ENCODE data around the gene MKRN2. TPM values are rescaled to one million over a fixed set of nuclear protein-coding genes. Genes with fewer than 3 reads are reported as not detected.

Gene MKRN2
- total and polyA plus RNA-seq, 9 of the 15 experiments (the other 6 are each of a cell fraction or from before 2014, with no cell fraction given) = 29.4 to 63.2 (median 42.9) TPM

DNA sequence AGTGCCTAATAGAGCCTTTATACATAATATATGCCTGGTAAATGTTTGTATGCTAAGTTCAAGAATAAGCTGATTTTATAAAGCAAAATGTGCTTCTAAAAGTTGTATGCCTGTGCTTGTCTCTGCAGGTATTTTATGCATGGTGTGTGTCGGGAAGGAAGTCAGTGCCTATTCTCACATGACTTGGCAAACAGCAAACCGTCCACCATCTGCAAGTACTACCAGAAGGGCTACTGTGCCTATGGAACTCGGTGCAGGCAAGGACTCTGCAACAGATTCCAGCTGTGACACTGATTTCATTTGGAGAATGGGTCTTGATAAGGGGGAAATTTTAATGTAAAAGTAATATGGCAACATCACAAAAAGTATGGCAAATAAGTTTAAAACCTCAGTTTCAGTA, 11.9 kb downstream of the MKRN2 start:
- Histone ChIP-seq H3K9me3 (replicated peaks; ENCODE audit: control insufficient read depth, insufficient read depth, low read depth, low read length) (peaks cover 4% of the 10 kb centered on the region; the same call in 1 of the 2 replicates), H3K79me2 (ENCODE audit: control insufficient read depth, insufficient read depth, low read length) (peaks cover 49% of the 10 kb centered on the region), H3K4me3 (no peak overlapping the region), H3K9me1 (ENCODE audit: control insufficient read depth, insufficient read depth, low read length) (no peaks in the 10 kb centered on the region), H3K4me1 (replicated peaks in 1 of 2; ENCODE audit: control insufficient read depth in 2 of 2, insufficient read depth in 2 of 2, low read length in 2 of 2) (no peaks in the 10 kb centered on the region), H3K9ac (ENCODE audit: insufficient read depth in 1 of 2, low read depth in 2 of 2, low read length in 2 of 2) (no peak overlapping the region), H4K20me1 (replicated peaks; ENCODE audit: control insufficient read depth, insufficient read depth, low read length) (no peaks in the 10 kb centered on the region), H3K4me2 (ENCODE audit: insufficient read depth, low read length) (no peak overlapping the region), H3K27me3 (ENCODE audit: control insufficient read depth in 2 of 2, insufficient read depth in 2 of 2, low read length in 2 of 2) (no peaks in the 10 kb centered on the region), H3K36me3 (ENCODE audit: control insufficient read depth, insufficient read depth, low read length) (peaks cover 60% of the 10 kb centered on the region), H3K27ac (ENCODE audit: extremely low read depth, low read depth, low read length) (no peak overlapping the region), H2AFZ (ENCODE audit: low read depth, low read length) (no peak overlapping the region)
- DNase-seq (ENCODE audit: extremely low read depth in 1 of 4, low spot score in 3 of 4) (no peak), FAIRE-seq (no peak), ATAC-seq (no peak)
- in situ Hi-C loops (cut with MboI) = no loop called here
- TF ChIP-seq EP300 (IDR thresholded peaks at IDR 0.05; ENCODE audit: low read length) (no peak), RCOR1 (IDR thresholded peaks at IDR 0.05; ENCODE audit: borderline replicate concordance in 1 of 2, low read depth in 2 of 2, low read length in 2 of 2) (no peak), SMARCE1 (IDR thresholded peaks at IDR 0.05) (no peak), RBBP5 (IDR thresholded peaks at IDR 0.05; ENCODE audit: borderline replicate concordance, insufficient read depth, low read length, poor library complexity, severe bottlenecking) (no peak), CHD2 (IDR thresholded peaks at IDR 0.05; ENCODE audit: low read depth, low read length) (no peak), ETS2 (tag; IDR thresholded peaks at IDR 0.05; ENCODE audit: borderline replicate concordance, poor library complexity, severe bottlenecking) (no peak), HLTF (IDR thresholded peaks at IDR 0.05) (no peak), ZNF589 (CRISPR knock-in tag; IDR thresholded peaks at IDR 0.05; ENCODE audit: low read depth) (no peak), CBX5 (IDR thresholded peaks at IDR 0.05; ENCODE audit: borderline replicate concordance, low read depth) (no peak), MEF2A (IDR thresholded peaks at IDR 0.05; ENCODE audit: control insufficient read depth, low read depth, low read length) (no peak), HNRNPK (IDR thresholded peaks at IDR 0.05; ENCODE audit: low read depth, low read length, poor library complexity, severe bottlenecking) (no peak), CBFB (CRISPR knock-in tag; IDR thresholded peaks at IDR 0.05) (no peak)
- TF ChIP-seq, protein P1, sequence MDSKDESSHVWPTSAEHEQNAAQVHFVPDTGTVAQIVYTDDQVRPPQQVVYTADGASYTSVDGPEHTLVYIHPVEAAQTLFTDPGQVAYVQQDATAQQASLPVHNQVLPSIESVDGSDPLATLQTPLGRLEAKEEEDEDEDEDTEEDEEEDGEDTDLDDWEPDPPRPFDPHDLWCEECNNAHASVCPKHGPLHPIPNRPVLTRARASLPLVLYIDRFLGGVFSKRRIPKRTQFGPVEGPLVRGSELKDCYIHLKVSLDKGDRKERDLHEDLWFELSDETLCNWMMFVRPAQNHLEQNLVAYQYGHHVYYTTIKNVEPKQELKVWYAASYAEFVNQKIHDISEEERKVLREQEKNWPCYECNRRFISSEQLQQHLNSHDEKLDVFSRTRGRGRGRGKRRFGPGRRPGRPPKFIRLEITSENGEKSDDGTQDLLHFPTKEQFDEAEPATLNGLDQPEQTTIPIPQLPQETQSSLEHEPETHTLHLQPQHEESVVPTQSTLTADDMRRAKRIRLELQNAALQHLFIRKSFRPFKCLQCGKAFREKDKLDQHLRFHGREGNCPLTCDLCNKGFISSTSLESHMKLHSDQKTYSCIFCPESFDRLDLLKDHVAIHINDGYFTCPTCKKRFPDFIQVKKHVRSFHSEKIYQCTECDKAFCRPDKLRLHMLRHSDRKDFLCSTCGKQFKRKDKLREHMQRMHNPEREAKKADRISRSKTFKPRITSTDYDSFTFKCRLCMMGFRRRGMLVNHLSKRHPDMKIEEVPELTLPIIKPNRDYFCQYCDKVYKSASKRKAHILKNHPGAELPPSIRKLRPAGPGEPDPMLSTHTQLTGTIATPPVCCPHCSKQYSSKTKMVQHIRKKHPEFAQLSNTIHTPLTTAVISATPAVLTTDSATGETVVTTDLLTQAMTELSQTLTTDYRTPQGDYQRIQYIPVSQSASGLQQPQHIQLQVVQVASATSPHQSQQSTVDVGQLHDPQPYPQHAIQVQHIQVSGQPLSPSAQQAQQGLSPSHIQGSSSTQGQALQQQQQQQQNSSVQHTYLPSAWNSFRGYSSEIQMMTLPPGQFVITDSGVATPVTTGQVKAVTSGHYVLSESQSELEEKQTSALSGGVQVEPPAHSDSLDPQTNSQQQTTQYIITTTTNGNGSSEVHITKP (IDR thresholded peaks at IDR 0.05; ENCODE audit: partially characterized antibody) = no peak
- WGBS (ENCODE audit: insufficient coverage, low coverage, missing lambda C conversion rate) = 77% methylated on average over 3 of the region's 3 CpGs
- POLR2A ChIA-PET = interaction anchor here (1.1 to 4.0 kb wide), 3 partner anchors 10 to 15 kb away, joined by 3 to 23 read pairs (median 4); no protein-coding TSS in a partner anchor
- CTCF ChIA-PET (ENCODE audit: low intra/inter-chr PET ratio) = no interaction called here
- intact Hi-C loops (cut with micrococcal nuclease) = no loop called here
- no TSS peak for BruUV-seq (replicated peaks)
